Esophagus squamous epithelium (tissue), 5 donors: ENCODE measurements around the gene IL22RA1. TPM values are rescaled to one million over a fixed set of nuclear protein-coding genes. Genes with fewer than 3 reads are reported as not detected.

Experiments used
- DNase-seq: peaks from one replicate; lab custom pipeline; 2025; lab: John Stamatoyannopoulos, UW
- H3K27ac ChIP-seq, 4 donors: fragments of 200-600 bp; sonication (generic); one replicate each; pipeline ENCODE4 v1.5.1; 2016 to 2019; ENCODE audit warnings: mild to moderate bottlenecking in 1 of 4
- H3K27me3 ChIP-seq, 4 donors: fragments of 200-600 bp; sonication (generic); 1 replicate in 3 of 4; 2 replicates in 1 of 4; pipeline versions ENCODE4 v1.5.1 to v1.6.0; 2017 to 2021; ENCODE audit warnings: antibody characterized with exemption in 1 of 4
- H3K36me3 ChIP-seq, 3 donors: fragments of 200-600 bp; sonication (generic); one replicate each; pipeline ENCODE4 v1.5.1; 2016 to 2019
- H3K4me1 ChIP-seq, 3 donors: fragments of 200-600 bp; sonication (generic); one replicate each; pipeline ENCODE4 v1.5.1; 2017 to 2019
- H3K4me3 ChIP-seq, 4 donors: fragments of 200-600 bp; sonication (generic); 1 replicate in 3 of 4; 2 replicates in 1 of 4; pipeline ENCODE4 v1.5.1; 2016 to 2019; ENCODE audit warnings: mild to moderate bottlenecking in 2 of 4, moderate library complexity in 1 of 4
- H3K9me3 ChIP-seq, 3 donors: fragments of 200-600 bp; sonication (generic); one replicate each; pipeline ENCODE4 v1.5.1; 2016 to 2019
- POLR2A ChIP-seq, 4 donors: fragments of 450-650 bp; IDR thresholded peaks; one replicate each; pipeline ENCODE4 v1.6.1; 2017; ENCODE audit warnings: antibody characterized with exemption in 4 of 4, mild to moderate bottlenecking in 4 of 4, moderate library complexity in 3 of 4
- WGBS, 2 donors: methylation state at CpG; one replicate each; pipeline ENCODE4 v1.1.5; 2018; 5-methylcytosine and 5-hydroxymethylcytosine counted together
- intact Hi-C: fragments of 100-400 bp; cut with DNase I; formaldehyde crosslinking; loops from one replicate; pipeline ENCODE4 v1.15.0; 2022
- total RNA-seq, 4 donors: library from RNA; depleted of rRNA; stranded (reverse); fragments of >200 nt; gene quantifications; one replicate each; pipeline ENCODE4 v1.1.0, GENCODE V29; 2016
- TF ChIP-seq, protein P1 (sequence below), 6 experiments: fragments of 450-650 bp in 4 of 6; fragments of 200-600 bp in 2 of 6; sonication (generic) in 2 of 6; IDR thresholded peaks; one replicate each; pipeline ENCODE4 v1.5.1; 2016 to 2019; ENCODE audit warnings: antibody characterized with exemption in 6 of 6, mild to moderate bottlenecking in 4 of 6, moderate library complexity in 4 of 6
- donor health status: DM: yes; HTN: yes; CAD: no.

Gene IL22RA1
- total RNA-seq, 4 donors from 2014 or later, result 3.6 to 16.0 (median 10.5) TPM

DNA sequence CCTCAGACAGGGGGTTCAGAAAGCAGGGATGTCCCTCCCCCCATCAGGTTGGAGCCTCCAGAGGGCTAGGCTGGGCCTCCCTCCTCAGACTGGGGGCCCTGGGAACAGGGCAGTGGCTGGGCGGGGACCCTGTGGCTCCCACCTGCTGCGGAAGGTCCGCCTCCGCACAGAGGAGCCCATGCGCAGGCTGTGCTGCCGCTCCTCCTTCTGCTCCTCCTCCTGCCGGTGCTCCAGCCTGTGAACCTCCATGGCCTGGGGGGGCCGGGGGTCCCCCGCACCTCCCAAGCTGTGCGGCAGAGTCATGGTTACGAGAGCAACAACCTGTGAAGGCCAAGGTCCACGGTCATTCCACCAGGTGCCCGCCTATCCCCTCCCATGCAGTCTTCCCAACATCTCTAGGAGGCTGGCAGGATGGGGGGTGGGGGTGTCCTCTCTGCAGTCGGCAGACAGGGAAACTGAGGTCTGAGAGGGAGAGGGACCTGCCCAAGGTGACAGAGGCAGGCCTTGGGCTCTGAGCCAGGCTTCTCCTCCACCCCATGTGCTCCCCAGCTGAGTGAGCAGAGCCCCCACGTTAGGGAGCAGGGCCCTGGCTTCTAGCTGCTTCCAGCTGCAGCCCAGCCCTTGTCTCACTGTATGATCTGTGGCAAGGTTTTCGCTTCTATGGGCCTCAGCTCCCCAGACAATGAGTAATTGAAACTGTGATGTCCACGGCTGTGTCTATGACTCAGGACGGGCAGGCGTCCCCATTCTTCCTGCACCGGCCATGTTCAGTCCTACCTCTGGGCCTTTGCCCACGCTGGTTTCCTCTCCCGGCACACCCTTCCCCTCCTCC lies 34.4 kb downstream of the IL22RA1 start:
- Histone ChIP-seq H3K9me3 (no peaks in the 10 kb centered on the region), H3K27ac (peak overlapping the region; percentile 51 to 78 (median 64)), H3K27me3 (peaks cover 0 to 1% (median 0%) of the 10 kb centered on the region in 4 donors), H3K4me1 (peaks cover 12 to 55% (median 34%) of the 10 kb centered on the region in 3 donors), H3K36me3 (no peaks in the 10 kb centered on the region), H3K4me3 (no peak overlapping the region)
- WGBS, 2 donors, result 31 to 32% methylated on average over 7 to 9 of the region's 22 CpGs
- intact Hi-C loops, result no loop called here
- TF ChIP-seq, protein P1, sequence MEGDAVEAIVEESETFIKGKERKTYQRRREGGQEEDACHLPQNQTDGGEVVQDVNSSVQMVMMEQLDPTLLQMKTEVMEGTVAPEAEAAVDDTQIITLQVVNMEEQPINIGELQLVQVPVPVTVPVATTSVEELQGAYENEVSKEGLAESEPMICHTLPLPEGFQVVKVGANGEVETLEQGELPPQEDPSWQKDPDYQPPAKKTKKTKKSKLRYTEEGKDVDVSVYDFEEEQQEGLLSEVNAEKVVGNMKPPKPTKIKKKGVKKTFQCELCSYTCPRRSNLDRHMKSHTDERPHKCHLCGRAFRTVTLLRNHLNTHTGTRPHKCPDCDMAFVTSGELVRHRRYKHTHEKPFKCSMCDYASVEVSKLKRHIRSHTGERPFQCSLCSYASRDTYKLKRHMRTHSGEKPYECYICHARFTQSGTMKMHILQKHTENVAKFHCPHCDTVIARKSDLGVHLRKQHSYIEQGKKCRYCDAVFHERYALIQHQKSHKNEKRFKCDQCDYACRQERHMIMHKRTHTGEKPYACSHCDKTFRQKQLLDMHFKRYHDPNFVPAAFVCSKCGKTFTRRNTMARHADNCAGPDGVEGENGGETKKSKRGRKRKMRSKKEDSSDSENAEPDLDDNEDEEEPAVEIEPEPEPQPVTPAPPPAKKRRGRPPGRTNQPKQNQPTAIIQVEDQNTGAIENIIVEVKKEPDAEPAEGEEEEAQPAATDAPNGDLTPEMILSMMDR (IDR thresholded peaks at IDR 0.05), result no peak
- no peak for TF ChIP-seq POLR2A (IDR thresholded peaks at IDR 0.05)
- no peak for DNase-seq

DNA sequence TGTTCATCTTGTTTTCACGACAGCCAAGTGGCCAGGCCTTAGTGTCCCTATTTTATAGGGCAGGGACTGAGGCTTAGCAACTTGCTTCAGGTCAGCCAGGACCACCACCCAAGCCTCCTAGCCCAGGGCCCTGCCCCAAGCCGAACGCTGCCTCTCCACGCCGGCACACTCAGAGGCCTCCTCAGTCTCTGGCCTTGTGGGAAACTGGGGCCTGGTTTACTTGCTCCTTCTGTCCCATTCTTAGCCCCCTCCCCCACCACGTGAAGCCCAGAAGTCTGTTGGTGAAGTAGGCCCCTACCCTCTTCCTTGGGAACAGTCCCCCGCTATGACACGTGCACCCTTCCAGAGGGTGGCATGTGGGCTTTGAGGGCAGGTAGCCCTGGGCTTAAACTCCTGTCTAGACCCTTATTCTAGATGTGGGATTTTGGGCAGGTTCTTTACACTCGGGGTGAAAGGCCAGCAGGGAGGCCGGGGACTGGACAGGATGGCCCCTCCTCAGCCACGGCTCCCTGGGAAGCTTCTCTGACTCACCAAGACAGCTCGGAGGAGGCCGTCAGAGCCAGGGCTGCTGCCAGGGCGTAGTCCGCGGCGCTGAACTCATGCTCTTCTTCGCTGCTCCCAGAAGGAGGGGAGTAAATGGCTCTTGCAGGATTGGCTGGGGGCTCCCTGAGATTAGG lies 35.3 kb downstream of the IL22RA1 start:
- Histone ChIP-seq H3K4me1 (peaks cover 12 to 62% (median 39%) of the 10 kb centered on the region in 3 donors), H3K36me3 (no peaks in the 10 kb centered on the region), H3K27me3 (no peaks in the 10 kb centered on the region), H3K27ac (peak overlapping the region in 3 of 4 donors; percentile 51 to 78 (median 53)), H3K9me3 (no peaks in the 10 kb centered on the region), H3K4me3 (no peak overlapping the region)
- TF ChIP-seq POLR2A (IDR thresholded peaks at IDR 0.05), result no peak
- TF ChIP-seq, protein P1 (IDR thresholded peaks at IDR 0.05), result no peak
- 63 to 87% methylated on average over 15 to 17 of the region's 18 CpGs for WGBS, 2 donors
- intact Hi-C loops, result no loop called here
- no peak for DNase-seq

DNA sequence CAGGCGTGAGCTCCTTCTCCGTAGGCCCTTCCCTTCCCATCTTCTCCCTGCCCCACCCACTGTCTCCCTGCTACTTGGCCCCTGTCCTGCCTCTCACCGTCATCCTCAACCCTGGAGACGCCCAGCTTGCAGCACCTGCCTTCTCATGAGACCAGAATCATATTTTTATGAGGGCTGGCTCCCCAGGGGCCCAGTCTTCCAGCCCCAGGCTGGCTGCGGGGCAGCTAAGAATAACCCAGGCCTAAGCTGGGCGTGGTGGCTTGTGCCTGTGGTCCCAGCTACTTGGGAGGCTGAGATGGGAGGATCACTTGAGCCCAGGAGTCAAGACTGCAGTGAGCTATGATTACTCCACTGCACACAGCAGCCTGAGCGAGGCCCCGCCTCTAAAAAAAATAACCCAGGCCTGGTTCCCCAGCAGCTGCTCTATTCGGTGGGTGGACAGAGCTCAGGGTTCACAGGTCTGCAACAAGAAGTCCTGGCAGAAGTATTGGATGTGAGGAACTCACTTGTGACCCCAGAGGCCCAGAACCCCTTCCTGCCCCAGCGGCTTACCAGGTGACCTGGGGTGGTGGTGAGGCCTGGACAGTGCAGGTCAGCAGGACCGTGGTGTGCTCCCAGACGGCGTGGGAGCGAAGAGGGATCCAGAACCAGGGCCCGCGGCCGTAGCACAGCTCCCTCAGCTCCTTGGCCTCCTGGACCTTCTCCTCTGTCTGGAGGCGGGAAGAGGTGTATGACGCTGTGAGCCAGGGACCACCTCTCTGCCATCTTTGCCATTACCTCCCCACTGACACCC lies 37.4 kb downstream of the IL22RA1 start:
- Histone ChIP-seq H3K9me3 (no peaks in the 10 kb centered on the region), H3K4me1 (peaks cover 8 to 47% (median 19%) of the 10 kb centered on the region in 3 donors), H3K27ac (no peak overlapping the region), H3K36me3 (no peaks in the 10 kb centered on the region), H3K27me3 (no peaks in the 10 kb centered on the region), H3K4me3 (no peak overlapping the region)
- intact Hi-C loops, result no loop called here
- TF ChIP-seq POLR2A (IDR thresholded peaks at IDR 0.05), result no peak
- TF ChIP-seq, protein P1 (IDR thresholded peaks at IDR 0.05), result no peak
- 68 to 85% methylated on average over 8 to 9 of the region's 19 CpGs for WGBS, 2 donors
- DNase-seq, result no peak

DNA sequence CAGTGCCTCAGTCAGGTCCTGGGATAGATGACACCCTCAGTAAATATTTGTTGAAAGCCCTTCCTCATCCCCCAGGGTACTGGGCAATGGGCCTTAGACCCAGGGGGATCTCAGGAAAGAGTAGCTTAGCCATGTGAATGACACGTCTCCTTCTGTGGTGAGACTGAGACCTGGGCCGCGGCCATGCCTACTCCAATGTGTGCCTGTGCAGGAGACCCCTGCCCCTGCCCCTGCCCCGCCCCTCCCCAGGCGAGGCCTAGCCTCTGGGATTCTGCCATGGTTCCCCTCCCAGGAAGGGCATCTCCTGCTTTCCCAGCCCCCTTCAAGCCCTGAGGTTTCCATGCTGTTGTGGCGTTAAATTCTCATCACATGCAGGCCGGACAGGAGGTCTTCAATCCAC lies 38.1 kb downstream of the IL22RA1 start:
- TF ChIP-seq, protein P1 (IDR thresholded peaks at IDR 0.05), result no peak
- no peak for TF ChIP-seq POLR2A (IDR thresholded peaks at IDR 0.05)
- H3K36me3 ChIP-seq, result no peaks in the 10 kb centered on the region
- DNase-seq, result no peak
- intact Hi-C loops, result no loop called here
- H3K27me3 ChIP-seq, result no peaks in the 10 kb centered on the region
- H3K4me3 ChIP-seq, result no peak overlapping the region
- no peaks in the 10 kb centered on the region for H3K9me3 ChIP-seq
- no peak overlapping the region for H3K27ac ChIP-seq
- WGBS, 2 donors, result 83 to 87% methylated on average over 1 to 3 of the region's 7 CpGs
- H3K4me1 ChIP-seq, result peaks cover 8 to 40% (median 18%) of the 10 kb centered on the region in 3 donors
